Endothelial cell of umbilical vein (primary cell): ENCODE data around the gene DBF4. TPM values are rescaled to one million over a fixed set of nuclear protein-coding genes. Genes with fewer than 3 reads are reported as not detected.

Experiments
- BruUV-seq: library from RNA; stranded (reverse); fragments of 400-500 nt; replicated peaks from 2 replicates; lab custom pipeline; 2021; lab: Mats Ljungman, UMichigan
- CTCF ChIA-PET: fragments of 300-600, 350-600 bp; sonication (Branson Sonifier 250); formaldehyde crosslinking; loops from one replicate; lab custom pipeline; 2021; ENCODE audit warnings: antibody characterized with exemption, inconsistent platforms; lab: Charles Lee
- POLR2A ChIA-PET: fragments of 300-600, 350-600 bp; sonication (Branson Sonifier 250); formaldehyde crosslinking; loops from one replicate; lab custom pipeline; 2021; ENCODE audit warnings: antibody characterized with exemption, inconsistent platforms; lab: Charles Lee
- DNase-seq: peaks from one replicate; pipeline ENCODE4 v3.0.0-alpha.2; 2011; ENCODE audit warnings: low read depth, low spot score
- FAIRE-seq: peaks from 2 replicates; lab custom pipeline; 2011; peaks lifted over from hg19 to GRCh38; lab: Jason Lieb, UNC
- H2AFZ ChIP-seq: 2 replicates; pipeline ENCODE4 v1.6.0; 2012; ENCODE audit warnings: low read depth, low read length, control low read depth, inconsistent platforms
- H3K27ac ChIP-seq: 2 replicates; pipeline ENCODE4 v1.5.1; 2011; ENCODE audit warnings: low read depth, mild to moderate bottlenecking, control low read depth, low read length, moderate library complexity; ENCODE audit not compliant: insufficient read depth
- H3K27me3 ChIP-seq, 2 experiments: 2 replicates each; pipeline versions ENCODE4 v1.6.0 to v1.6.1; 2011; ENCODE audit warnings: low read length in 2 of 2, mixed read lengths in 1 of 2; ENCODE audit not compliant: control insufficient read depth in 2 of 2, insufficient read depth in 2 of 2
- H3K36me3 ChIP-seq, 2 experiments: 2 replicates in 1 of 2; 3 replicates in 1 of 2; pipeline ENCODE4 v1.5.1; 2011; ENCODE audit warnings: low read length in 2 of 2, mild to moderate bottlenecking in 1 of 2, moderate library complexity in 1 of 2; ENCODE audit not compliant: control insufficient read depth in 2 of 2, insufficient read depth in 2 of 2; ENCODE audit errors: extremely low read depth in 1 of 2
- H3K4me1 ChIP-seq: 3 replicates; pipeline ENCODE4 v1.5.1; 2011; ENCODE audit warnings: mild to moderate bottlenecking, low read length; ENCODE audit not compliant: control insufficient read depth, insufficient read depth; ENCODE audit errors: extremely low read depth
- H3K4me2 ChIP-seq: 2 replicates; pipeline ENCODE4 v1.6.1; 2011; ENCODE audit warnings: low read length, control low read depth, mixed read lengths; ENCODE audit not compliant: insufficient read depth
- H3K4me3 ChIP-seq, 3 experiments: fragments of 200-600 bp in 1 of 3; sonication (generic), shearing (Covaris generic) in 1 of 3; replicated peaks in 1 of 3; 2 replicates each; pipeline ENCODE4 v1.5.1; 2011 to 2016; ENCODE audit warnings: control low read depth in 3 of 3, low read length in 3 of 3, mild to moderate bottlenecking in 2 of 3, inconsistent platforms in 1 of 3, low read depth in 1 of 3, moderate library complexity in 1 of 3; ENCODE audit not compliant: insufficient read depth in 1 of 3
- H3K79me2 ChIP-seq: 2 replicates; pipeline ENCODE4 v1.6.0; 2012; ENCODE audit warnings: low read length, inconsistent platforms; ENCODE audit not compliant: control insufficient read depth, insufficient read depth
- H3K9ac ChIP-seq: replicated peaks from 2 replicates; pipeline ENCODE3; 2011; ENCODE audit warnings: low read length, control low read depth; ENCODE audit not compliant: insufficient read depth; ENCODE audit errors: extremely low read depth
- H3K9me1 ChIP-seq: replicated peaks from 3 replicates; pipeline ENCODE4 v1.6.0; 2011; ENCODE audit warnings: mild to moderate bottlenecking, low read length; ENCODE audit not compliant: control insufficient read depth, insufficient read depth; ENCODE audit errors: extremely low read depth
- H3K9me3 ChIP-seq: replicated peaks from 2 replicates; pipeline ENCODE4 v1.5.1; 2012; ENCODE audit warnings: low read length, inconsistent platforms; ENCODE audit not compliant: control insufficient read depth, insufficient read depth
- H4K20me1 ChIP-seq: replicated peaks from 2 replicates; pipeline ENCODE3; 2011; ENCODE audit warnings: mild to moderate bottlenecking, low read length; ENCODE audit not compliant: control insufficient read depth, insufficient read depth; ENCODE audit errors: extremely low read depth
- EZH2 ChIP-seq: IDR thresholded peaks from 2 replicates; pipeline ENCODE4 v1.6.1; 2012; ENCODE audit warnings: borderline replicate concordance, low read depth, mild to moderate bottlenecking, moderate library complexity, low read length, inconsistent platforms; ENCODE audit not compliant: severe bottlenecking
- FOS ChIP-seq: IDR thresholded peaks from 2 replicates; pipeline ENCODE4 v1.6.1; 2011; ENCODE audit warnings: mild to moderate bottlenecking, low read length, moderate library complexity, borderline replicate concordance; ENCODE audit not compliant: insufficient read depth
- GATA2 ChIP-seq: IDR thresholded peaks from 2 replicates; pipeline ENCODE4 v1.7.0; 2011; ENCODE audit warnings: low read depth, mild to moderate bottlenecking, moderate library complexity, mixed read lengths, low read length; ENCODE audit not compliant: insufficient read length, insufficient read depth
- POLR2AphosphoS5 ChIP-seq: IDR thresholded peaks from 2 replicates; pipeline ENCODE4 v1.6.1; 2012; ENCODE audit warnings: low read depth, mild to moderate bottlenecking, control low read depth, low read length, moderate library complexity; ENCODE audit not compliant: insufficient read depth
- dilution Hi-C: fragments of 300-500 bp; cut with MboI; formaldehyde crosslinking; loops from one replicate; pipeline ENCODE4 v1.15.0; 2019; ENCODE audit warnings: low sequenced_read_pairs; ENCODE audit not compliant: extremely low pct_ligation_motif_present
- intact Hi-C: fragments of 100-400 bp; cut with micrococcal nuclease; formaldehyde crosslinking; loops from one replicate; pipeline ENCODE4 v1.10.0; 2022
- polyA plus RNA-seq, 4 experiments: library from polyadenylated mRNA; depleted of rRNA in 3 of 4; stranded (reverse) in 3 of 4; unstranded in 1 of 4; fragments of >200 nt; gene quantifications; 2 replicates each; pipeline versions ENCODE4 v1.2.1 to v1.2.3, GENCODE V29; 2011 to 2012; ENCODE audit warnings: missing spikeins in 1 of 4
- total RNA-seq: library from RNA; stranded (reverse); gene quantifications from 2 replicates; pipeline ENCODE4 v1.2.3, GENCODE V29; 2021

DBF4 gene
- total and polyA plus RNA-seq, 2 donors (not counting 3 experiments of a cell fraction or from before 2014, with no cell fraction given): 3.7 to 39.7 TPM

GRCh38 chr7:87933953-87934698 lies 57.8 kb downstream of the DBF4 start, which contains the start of gene ADAM22:
TSS of gene ADAM22 (plus strand) at chr7:87934251. CDS start at chr7:87934466, 215 bp downstream.
- intact Hi-C loops: loop anchor here (1.0 to 10.0 kb wide), 4 partner anchors 57 to 281 kb away; no protein-coding TSS in a partner anchor
- peak within 1 kb of the TSS; percentile 86 for H3K4me2 ChIP-seq
- H3K9me3 ChIP-seq: no peaks in the 10 kb centered on the region
- dilution Hi-C loops: no loop called here
- CTCF ChIA-PET: interaction anchor here (0.7 to 2.0 kb wide), 6 partner anchors 13 to 762 kb away, joined by 3 to 8 read pairs (median 4); no protein-coding TSS in a partner anchor
- POLR2A ChIA-PET: no interaction called here
- H3K27me3 ChIP-seq: peaks cover 5 to 18% of the 10 kb centered on the region in 2 experiments
- H3K4me1 ChIP-seq: peaks cover 11% of the 10 kb centered on the region
- TF ChIP-seq FOS (no peak), POLR2AphosphoS5 (peak; percentile 33)
- H3K27ac ChIP-seq: no peak within 1 kb of the TSS
- no peaks in the 10 kb centered on the region for H3K9me1 ChIP-seq
- peak within 1 kb of the TSS; percentile 7 to 66 (median 55) for H3K4me3 ChIP-seq
- no peak within 1 kb of the TSS for H3K9ac ChIP-seq
- BruUV-seq: no TSS peak
- peak within 1 kb of the TSS; percentile 93 for H2AFZ ChIP-seq
- DNase-seq: peak; percentile 89
- no peaks in the 10 kb centered on the region for H3K36me3 ChIP-seq
- H3K79me2 ChIP-seq: no peaks in the 10 kb centered on the region
- peak; percentile 89 for FAIRE-seq
- H4K20me1 ChIP-seq: no peaks in the 10 kb centered on the region

- H3K4me1 ChIP-seq: peaks cover 11% of the 10 kb centered on the region
- FAIRE-seq: no peak
- no peaks in the 10 kb centered on the region for H4K20me1 ChIP-seq
- no peak overlapping the region for H3K27ac ChIP-seq
- no peaks in the 10 kb centered on the region for H3K9me3 ChIP-seq
- peak overlapping the region; percentile 7 to 66 (median 55) for H3K4me3 ChIP-seq
- CTCF ChIA-PET: interaction anchor here (0.7 to 2.0 kb wide), 5 partner anchors 14 to 763 kb away, joined by 3 to 8 read pairs (median 4); no protein-coding TSS in a partner anchor
- H3K36me3 ChIP-seq: no peaks in the 10 kb centered on the region
- DNase-seq: peak; percentile 16
- dilution Hi-C loops: no loop called here
- POLR2A ChIA-PET: interaction anchor here (1.2 kb wide), 1 partner anchor 285 kb away, joined by 3 read pairs; the partner anchor contains the start of gene SRI
- no peak for TF ChIP-seq GATA2
- peak; percentile 15 for TF ChIP-seq EZH2
- peak overlapping the region; percentile 93 for H2AFZ ChIP-seq
- no TSS peak for BruUV-seq
- H3K9me1 ChIP-seq: no peaks in the 10 kb centered on the region
- intact Hi-C loops: loop anchor here (1.0 to 10.0 kb wide), 4 partner anchors 58 to 280 kb away; no protein-coding TSS in a partner anchor
- peaks cover 5 to 18% of the 10 kb centered on the region in 2 experiments for H3K27me3 ChIP-seq
- no peak overlapping the region for H3K9ac ChIP-seq
- peak overlapping the region; percentile 86 for H3K4me2 ChIP-seq
- no peaks in the 10 kb centered on the region for H3K79me2 ChIP-seq
These were observed 58.5 kb downstream of the DBF4 start for GRCh38 chr7:87934699-87935383.
